ENCODE data around the gene RNF181.

Gene RNF181

DNA sequence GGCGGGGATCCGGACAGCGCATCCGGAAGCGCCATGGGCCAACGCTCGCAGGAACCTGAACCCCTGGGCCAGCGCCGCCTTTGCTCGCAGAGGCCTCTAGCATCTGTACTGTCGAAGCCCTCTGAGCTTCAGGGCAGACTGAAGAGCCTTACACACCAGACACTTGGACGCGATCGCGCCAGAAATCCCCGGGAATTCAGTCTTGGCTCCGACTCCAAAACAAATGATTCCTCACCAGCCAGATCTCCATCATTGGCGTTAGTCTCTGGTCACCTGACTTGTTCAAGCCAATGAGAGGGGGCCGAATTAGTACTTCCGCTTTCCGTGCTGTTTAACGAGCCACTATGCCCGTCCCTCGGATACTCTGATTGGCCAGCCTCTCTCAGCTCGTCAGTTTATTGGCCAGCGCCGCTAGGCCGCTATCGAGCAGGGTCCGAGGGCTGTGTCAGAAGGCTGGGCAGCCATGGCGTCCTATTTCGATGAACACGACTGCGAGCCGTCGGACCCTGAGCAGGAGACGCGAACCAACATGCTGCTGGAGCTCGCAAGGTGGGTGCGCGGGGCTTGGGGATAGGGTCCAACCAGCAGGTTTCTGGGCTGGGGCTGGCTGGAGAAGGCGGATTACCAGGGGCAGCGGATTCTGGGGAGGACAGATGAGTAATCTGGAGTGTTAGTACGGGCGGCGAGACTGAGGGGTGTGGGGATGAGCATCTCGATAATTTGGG, at the start of gene RNF181:
Gene RNF181 (plus strand): TSS at position 445 of the 725 bp plus-strand sequence. CDS start 19 bp downstream, at position 464.
- DNase-seq (ENCODE audit: insufficient read length, low spot score) (peak; percentile 99), FAIRE-seq (peak; percentile 82)
- no peak for TF ChIP-seq CTCF (IDR thresholded peaks at IDR 0.05; ENCODE audit: insufficient read depth, missing control alignments)

GRCh38 chr2:85545780-85546240, 49.7 kb upstream of the RNF181 start:
- no peak for TF ChIP-seq CTCF (IDR thresholded peaks at IDR 0.05; ENCODE audit: insufficient read depth, missing control alignments)
- FAIRE-seq = no peak
- DNase-seq (ENCODE audit: insufficient read length, low spot score) = no peak

DNA sequence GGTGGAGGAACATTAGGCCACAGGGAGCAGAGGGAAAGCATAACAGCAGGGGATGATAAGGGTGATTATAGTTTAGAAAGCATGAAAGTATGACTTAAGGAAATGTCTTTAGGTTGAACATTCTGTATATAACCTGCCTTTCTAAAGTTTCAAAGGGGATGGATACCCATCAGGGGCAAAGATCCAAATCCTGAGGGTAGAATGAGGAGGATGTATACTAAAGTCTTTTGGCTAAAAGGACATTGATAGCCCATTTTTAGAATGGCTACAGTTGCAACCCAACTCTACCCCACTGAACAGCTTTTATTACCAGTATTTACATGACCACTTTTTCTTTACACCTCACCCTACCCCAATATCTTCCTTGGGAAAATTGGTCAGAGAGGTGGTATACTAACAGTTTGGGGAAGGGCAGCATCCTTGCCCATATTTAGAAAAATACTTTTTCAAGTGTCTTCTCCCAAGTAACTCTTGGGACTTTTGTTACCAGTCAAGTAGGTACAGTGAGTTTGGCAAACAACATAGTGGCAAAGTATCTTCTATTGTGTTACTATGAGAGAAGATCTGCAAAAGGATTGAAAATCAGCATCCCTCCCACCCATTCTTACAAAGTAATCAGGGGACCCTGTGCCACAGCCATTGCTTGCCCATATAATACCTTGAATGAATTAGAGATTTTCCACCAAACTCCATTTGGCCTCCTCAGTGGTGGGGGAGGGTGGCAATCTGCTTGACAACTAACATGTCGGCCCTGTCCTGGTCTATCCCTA, 48.3 kb upstream of the RNF181 start:
- DNase-seq (ENCODE audit: insufficient read length, low spot score) (no peak), FAIRE-seq (no peak)
- TF ChIP-seq CTCF (IDR thresholded peaks at IDR 0.05; ENCODE audit: insufficient read depth, missing control alignments) = no peak

GRCh38 chr2:85547859-85548607, 47.5 kb upstream of the RNF181 start:
- DNase-seq (ENCODE audit: insufficient read length, low spot score) (no peak), FAIRE-seq (no peak)
- TF ChIP-seq CTCF (IDR thresholded peaks at IDR 0.05; ENCODE audit: insufficient read depth, missing control alignments) = no peak

GRCh38 chr2:85548608-85548900, 47.0 kb upstream of the RNF181 start:
- FAIRE-seq = no peak
- TF ChIP-seq CTCF (IDR thresholded peaks at IDR 0.05; ENCODE audit: insufficient read depth, missing control alignments) = no peak
- no peak for DNase-seq (ENCODE audit: insufficient read length, low spot score)

DNA sequence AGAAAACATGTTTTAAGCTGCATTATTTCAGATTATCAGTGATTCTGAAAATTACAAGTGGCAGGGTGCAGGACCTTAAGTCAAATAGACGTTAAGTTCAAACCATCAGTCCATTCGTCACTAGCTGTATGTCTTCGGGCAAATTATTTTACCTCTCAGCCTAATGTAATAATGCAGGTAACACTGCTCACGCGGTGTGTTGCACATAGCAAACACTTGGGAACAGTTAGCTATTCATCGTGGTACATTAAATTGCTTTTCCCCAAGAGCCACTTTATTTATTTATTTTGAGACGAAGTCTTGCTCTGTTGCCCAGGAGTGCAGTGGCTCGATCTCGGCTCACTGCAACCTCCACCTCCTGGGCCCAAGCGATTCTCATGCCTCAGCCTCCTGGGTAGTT, 46.5 kb upstream of the RNF181 start:
- FAIRE-seq (no peak), DNase-seq (ENCODE audit: insufficient read length, low spot score) (no peak)
- no peak for TF ChIP-seq CTCF (IDR thresholded peaks at IDR 0.05; ENCODE audit: insufficient read depth, missing control alignments)
